ENCODE data around the gene KIFAP3.
A peak's percentile ranks its signal among the peaks of the same experiment; 100 is the strongest.

KIFAP3 gene

GRCh38 chr1:169974067-169974466 is 100.4 kb downstream of the KIFAP3 start:
- no peak for DNase-seq

- no peak for DNase-seq
Measured at GRCh38 chr1:169970114-169970513, 104.4 kb downstream of the KIFAP3 start.

- no peak for DNase-seq
Measured at GRCh38 chr1:169968174-169968573, 106.3 kb downstream of the KIFAP3 start.

- no peak for DNase-seq
Measured at GRCh38 chr1:169964206-169964605, 110.3 kb downstream of the KIFAP3 start.

GRCh38 chr1:169959686-169960085 is 114.8 kb downstream of the KIFAP3 start:
- DNase-seq, result no peak

GRCh38 chr1:169958987-169959386 is 115.5 kb downstream of the KIFAP3 start:
- DNase-seq, result no peak

- DNase-seq, result no peak
Measured at GRCh38 chr1:169957884-169958283, 116.6 kb downstream of the KIFAP3 start.

- no peak for DNase-seq
Measured at GRCh38 chr1:169951108-169951507, 123.4 kb downstream of the KIFAP3 start.

GRCh38 chr1:169949139-169949538 is 125.4 kb downstream of the KIFAP3 start:
- no peak for DNase-seq

GRCh38 chr1:169946206-169946605 is 128.3 kb downstream of the KIFAP3 start:
- DNase-seq, result no peak

GRCh38 chr1:169945181-169945580 is 129.3 kb downstream of the KIFAP3 start:
- DNase-seq, result no peak

GRCh38 chr1:169944621-169945020 is 129.9 kb downstream of the KIFAP3 start:
- no peak for DNase-seq

GRCh38 chr1:169943963-169944526 is 130.4 kb downstream of the KIFAP3 start:
- DNase-seq, result no peak

GRCh38 chr1:169941982-169942830 is 132.3 kb downstream of the KIFAP3 start:
- no peak for DNase-seq

- DNase-seq, result no peak
Measured at GRCh38 chr1:169933984-169934725, 140.3 kb downstream of the KIFAP3 start.

GRCh38 chr1:169931795-169932231 is 142.7 kb downstream of the KIFAP3 start:
- DNase-seq, result no peak

- DNase-seq, result no peak
Measured at GRCh38 chr1:169929210-169929526, 145.3 kb downstream of the KIFAP3 start.

GRCh38 chr1:169928438-169929209 is 145.9 kb downstream of the KIFAP3 start:
- peak in 1 of 2 donors; percentile 65 for DNase-seq

- DNase-seq, result peak in 1 of 2 donors; percentile 25
Measured at GRCh38 chr1:169925505-169926482, 148.7 kb downstream of the KIFAP3 start.

GRCh38 chr1:169924829-169925228 is 149.7 kb downstream of the KIFAP3 start:
- DNase-seq, result no peak

GRCh38 chr1:169924063-169924462 is 150.4 kb downstream of the KIFAP3 start:
- DNase-seq, result no peak

GRCh38 chr1:169921080-169921479 is 153.4 kb downstream of the KIFAP3 start:
- DNase-seq, result no peak
